ENCODE data around the gene PKN2. TPM values are rescaled to one million over a fixed set of nuclear protein-coding genes. Genes with fewer than 3 reads are reported as not detected.

PKN2 gene
- total and polyA plus RNA-seq, 9 of the 15 experiments (the other 6 are each of a cell fraction or from before 2014, with no cell fraction given), result 4.5 to 25.3 (median 19.2) TPM

GRCh38 chr1:88780485-88780884 is 96.4 kb downstream of the PKN2 start:
- DNase-seq (ENCODE audit: extremely low read depth in 1 of 4, low spot score in 3 of 4) (no peak), ATAC-seq (no peak), FAIRE-seq (no peak)
- no peak overlapping the region for H3K27ac ChIP-seq (ENCODE audit: extremely low read depth, low read depth, low read length)
- TF ChIP-seq PREB (CRISPR knock-in tag; IDR thresholded peaks at IDR 0.05), result no peak
- TF ChIP-seq POLR3G (IDR thresholded peaks at IDR 0.05; ENCODE audit: extremely low read depth, insufficient read length, insufficient replicate concordance), result no peak
- no peak for TF ChIP-seq STAT6 (CRISPR knock-in tag; IDR thresholded peaks at IDR 0.05)
- no peak for TF ChIP-seq USF2 (CRISPR knock-in tag; IDR thresholded peaks at IDR 0.05)
- no peak for TF ChIP-seq ARID2 (IDR thresholded peaks at IDR 0.05)
- POLR2A ChIA-PET, result no interaction called here
- CTCF ChIA-PET (ENCODE audit: low intra/inter-chr PET ratio), result no interaction called here
- no peak overlapping the region for H3K9ac ChIP-seq (ENCODE audit: insufficient read depth in 1 of 2, low read depth in 2 of 2, low read length in 2 of 2)
- H3K4me3 ChIP-seq, result no peak overlapping the region
- H3K4me1 ChIP-seq (replicated peaks in 1 of 2; ENCODE audit: control insufficient read depth in 2 of 2, insufficient read depth in 2 of 2, low read length in 2 of 2), result no peaks in the 10 kb centered on the region
- no peaks in the 10 kb centered on the region for H3K9me3 ChIP-seq (replicated peaks; ENCODE audit: control insufficient read depth, insufficient read depth, low read depth, low read length)
- no peak overlapping the region for H3K4me2 ChIP-seq (ENCODE audit: insufficient read depth, low read length)
- no peaks in the 10 kb centered on the region; the same call in 2 of the 3 replicates for H3K79me2 ChIP-seq (ENCODE audit: control insufficient read depth, insufficient read depth, low read length)
- no peaks in the 10 kb centered on the region for H3K27me3 ChIP-seq (ENCODE audit: control insufficient read depth in 2 of 2, insufficient read depth in 2 of 2, low read length in 2 of 2)
- no peak overlapping the region for H2AFZ ChIP-seq (ENCODE audit: low read depth, low read length)
- H4K20me1 ChIP-seq (replicated peaks; ENCODE audit: control insufficient read depth, insufficient read depth, low read length), result no peaks in the 10 kb centered on the region
- intact Hi-C loops (cut with micrococcal nuclease) (no loop called here), in situ Hi-C loops (cut with MboI) (no loop called here)
- H3K9me1 ChIP-seq (ENCODE audit: control insufficient read depth, insufficient read depth, low read length), result no peaks in the 10 kb centered on the region
- BruUV-seq (replicated peaks), result no TSS peak
- H3K36me3 ChIP-seq (ENCODE audit: control insufficient read depth, insufficient read depth, low read length), result peaks cover 63% of the 10 kb centered on the region; the same call in 2 of the 3 replicates

Measured in K562 (cell line).